HG02588 (cell line): ENCODE measurements around the gene SGMS1.
"Not testable (repeated sequence)": the region's sequence is repeated elsewhere in the genome, so short reads cannot be mapped to it uniquely, and the experiment has no call there.

ENCODE experiments used
- ATAC-seq: cut with Tn5 transposase; IDR thresholded peaks from one replicate; pipeline ENCODE4 v1.9.1; 2021; ENCODE audit warnings: mild to moderate bottlenecking, moderate library complexity; ENCODE audit not compliant: unreplicated experiment

Gene SGMS1

GRCh38 chr10:50623663-50624412 lies at the start of gene SGMS1:
SGMS1 (minus strand) TSS chr10:50623956; CDS start chr10:50344114, 279,842 bp downstream.
- ATAC-seq: peak; percentile 31

GRCh38 chr10:50672152-50672551 lies 48.4 kb upstream of the SGMS1 start:
- ATAC-seq: not testable (repeated sequence)

DNA sequence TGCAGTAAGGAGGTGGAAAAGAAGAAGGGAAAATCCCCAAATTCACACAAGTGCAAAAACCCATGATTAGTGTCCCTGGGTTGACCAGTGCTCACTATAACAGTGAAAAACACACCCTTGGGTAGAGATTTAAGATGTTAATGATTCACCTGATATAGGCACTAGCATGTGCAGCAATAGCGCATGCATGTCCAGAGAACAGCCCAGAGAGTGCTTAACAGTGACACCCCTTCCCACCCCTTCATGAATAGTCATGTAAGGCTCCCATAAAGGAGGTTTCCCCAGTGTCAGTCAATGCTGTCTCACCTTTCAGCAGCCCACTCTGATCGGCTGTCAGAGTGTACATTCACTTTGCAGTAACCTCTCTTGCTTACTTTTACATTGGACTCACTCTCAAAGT lies 47.9 kb upstream of the SGMS1 start:
- ATAC-seq: not testable (repeated sequence)

- not testable (repeated sequence) for ATAC-seq
Measured at GRCh38 chr10:50669957-50670356, 46.2 kb upstream of the SGMS1 start.

DNA sequence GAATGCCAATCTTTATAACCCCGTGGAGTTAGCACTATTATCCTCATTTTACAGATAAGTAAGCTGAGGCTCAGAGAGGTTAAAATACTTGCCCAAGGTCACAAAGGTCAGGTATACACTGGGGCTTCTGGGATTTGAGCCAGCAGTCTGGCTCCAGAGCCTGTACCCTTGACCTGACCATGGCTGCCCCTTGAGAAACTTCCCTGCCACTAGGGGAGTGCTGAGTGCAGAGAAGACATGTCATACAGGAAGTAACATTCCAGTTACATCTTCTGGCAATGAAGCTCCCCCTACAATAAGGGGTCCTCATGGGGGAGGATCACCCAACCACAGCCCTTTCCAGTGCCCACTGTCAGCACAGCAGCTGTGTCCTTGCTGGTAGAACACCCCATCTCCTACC lies 43.6 kb upstream of the SGMS1 start:
- not testable (repeated sequence) for ATAC-seq

GRCh38 chr10:50662420-50662819 lies 38.7 kb upstream of the SGMS1 start:
- ATAC-seq: not testable (repeated sequence)

DNA sequence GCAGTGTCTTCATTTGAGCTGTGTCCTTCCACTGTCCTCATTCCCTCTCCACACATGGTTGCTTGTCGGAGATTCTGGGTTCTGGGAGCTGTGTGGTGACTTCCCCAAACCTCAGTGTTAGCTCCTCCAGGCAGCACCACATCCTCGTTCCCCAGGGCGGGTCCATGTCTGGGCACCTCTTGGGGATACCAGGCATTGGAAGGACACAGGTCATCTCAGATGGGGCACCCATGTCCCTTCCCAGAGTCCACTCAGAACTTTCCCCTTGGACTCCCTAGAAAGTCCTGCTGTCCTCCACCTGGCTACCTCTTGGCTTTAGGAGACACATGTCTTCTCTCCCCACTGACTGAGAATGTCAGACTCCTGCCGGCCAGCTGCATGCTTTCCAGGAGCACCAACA lies 37.8 kb upstream of the SGMS1 start:
- ATAC-seq: not testable (repeated sequence)

- ATAC-seq: peak; percentile 56
Measured at GRCh38 chr10:50659865-50660730, 36.3 kb upstream of the SGMS1 start.

DNA sequence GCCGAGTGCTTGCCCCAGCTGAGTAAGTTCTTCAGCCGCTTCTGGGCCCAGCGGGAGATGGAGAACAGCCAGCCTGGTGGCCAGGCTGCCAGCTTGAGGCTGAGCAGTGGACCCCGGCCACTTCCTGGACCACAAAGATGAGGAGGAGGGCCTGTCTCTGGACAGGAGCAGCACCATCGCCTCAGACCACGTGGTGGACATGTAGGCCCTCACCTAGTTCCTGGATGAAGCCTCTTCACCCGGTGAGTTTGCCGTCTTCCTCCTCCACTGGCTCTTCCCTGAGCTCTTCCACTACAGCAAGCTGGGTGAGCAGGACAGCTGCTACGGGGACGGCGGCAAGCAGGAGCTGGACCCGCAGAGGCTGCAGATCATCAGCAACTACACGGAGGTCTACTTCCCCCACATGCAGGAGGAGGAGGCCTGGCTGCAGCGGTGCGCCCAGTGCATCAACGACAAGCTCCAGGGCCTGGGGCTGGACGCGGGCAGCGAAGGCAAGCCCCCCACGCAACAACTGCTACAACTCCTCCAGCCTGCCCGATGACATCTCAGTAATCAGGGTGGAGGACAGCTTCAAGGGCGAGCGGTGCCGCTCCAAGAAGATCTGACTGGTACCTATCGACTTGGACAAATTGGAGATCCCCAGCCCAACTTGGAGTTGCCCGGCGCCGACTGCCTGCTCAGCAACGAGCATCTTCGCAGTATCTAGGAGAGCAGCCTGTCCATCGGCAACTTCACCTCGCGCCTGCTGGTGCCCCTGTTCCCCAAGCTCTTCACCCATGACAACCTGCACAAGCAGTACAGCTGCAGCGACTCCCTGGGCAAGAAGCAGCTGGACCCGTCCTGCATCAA lies 35.5 kb upstream of the SGMS1 start:
- not testable (repeated sequence) for ATAC-seq

DNA sequence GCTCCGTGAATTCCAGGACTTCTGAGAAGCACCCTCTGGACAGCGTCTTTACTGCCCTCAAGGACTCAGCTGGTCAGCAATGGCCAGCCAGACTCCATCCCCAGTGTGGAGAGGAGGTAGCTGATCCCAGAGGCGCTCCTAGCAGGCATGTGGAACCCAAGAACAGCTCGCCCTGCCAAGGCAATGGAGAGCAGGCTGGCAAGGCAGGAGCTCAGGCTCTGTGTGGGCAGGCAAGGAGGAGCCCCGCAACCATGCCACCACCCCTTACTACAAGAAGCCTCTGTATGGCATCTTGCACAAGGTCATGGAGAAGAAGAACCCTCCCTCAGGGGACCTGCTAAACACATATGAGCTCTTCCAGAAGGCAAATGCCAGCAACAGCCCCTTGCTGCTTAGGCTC lies 34.4 kb upstream of the SGMS1 start:
- ATAC-seq: no peak

GRCh38 chr10:50653758-50654157 lies 30.0 kb upstream of the SGMS1 start:
- no peak for ATAC-seq

- no peak for ATAC-seq
Measured at GRCh38 chr10:50653142-50653541, 29.4 kb upstream of the SGMS1 start.

GRCh38 chr10:50651808-50652207 lies 28.1 kb upstream of the SGMS1 start:
- no peak for ATAC-seq

GRCh38 chr10:50650481-50650880 lies 26.7 kb upstream of the SGMS1 start:
- ATAC-seq: no peak

DNA sequence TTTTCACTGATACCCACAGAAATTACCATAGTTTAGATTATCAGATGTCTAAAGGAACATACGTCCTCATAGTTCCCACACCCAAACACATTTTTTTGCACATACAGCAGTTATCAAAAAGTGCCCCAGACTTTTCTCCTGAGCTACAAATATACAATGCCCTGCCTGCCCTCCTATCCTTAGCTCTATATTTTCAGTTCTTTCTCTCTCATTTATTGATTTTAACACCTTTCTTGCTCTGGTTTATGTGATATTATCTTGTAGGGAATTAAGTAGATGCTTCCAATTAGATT lies 25.1 kb upstream of the SGMS1 start:
- ATAC-seq: no peak

DNA sequence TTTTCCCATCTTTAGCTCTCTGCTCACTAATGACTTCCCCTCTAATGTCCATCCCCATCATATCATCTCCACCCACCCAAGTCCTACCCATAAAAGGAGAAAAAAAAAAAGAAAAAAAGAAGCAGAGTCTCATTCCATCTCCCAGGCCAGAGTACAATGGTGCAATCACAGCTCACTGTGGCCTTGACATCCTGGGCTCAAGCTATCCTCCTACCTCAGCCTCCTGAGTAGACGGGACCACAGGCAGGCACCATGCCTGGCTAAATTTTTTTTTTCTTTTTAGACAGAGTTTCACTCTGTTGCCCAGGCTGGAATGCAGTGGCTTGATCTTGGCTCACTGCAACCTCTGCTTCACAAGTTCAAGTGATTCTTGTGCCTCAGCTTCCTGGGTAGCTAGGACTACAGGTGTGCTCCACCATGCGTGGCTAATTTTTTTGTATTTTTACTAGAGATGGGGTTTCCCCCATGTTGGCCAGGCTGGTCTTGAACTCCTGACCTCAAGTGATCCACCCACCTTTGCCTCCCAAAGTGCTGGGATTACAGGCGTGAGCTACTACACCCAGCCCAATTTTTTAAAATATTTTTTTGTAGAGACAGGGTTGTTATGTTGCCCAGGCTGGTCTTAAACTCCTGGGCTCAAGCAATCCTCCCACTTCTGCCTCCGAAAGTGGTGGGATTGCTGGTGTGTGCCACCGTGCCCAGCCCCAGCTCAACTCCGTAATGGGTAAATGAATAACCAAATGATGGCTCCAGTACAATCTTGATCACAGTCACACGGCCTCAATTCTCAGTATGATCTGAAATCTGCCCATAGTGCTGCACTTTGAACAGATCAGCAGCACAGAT lies 24.6 kb upstream of the SGMS1 start:
- peak; percentile 72 for ATAC-seq

GRCh38 chr10:50647350-50647749 lies 23.6 kb upstream of the SGMS1 start:
- ATAC-seq: not testable (repeated sequence)

DNA sequence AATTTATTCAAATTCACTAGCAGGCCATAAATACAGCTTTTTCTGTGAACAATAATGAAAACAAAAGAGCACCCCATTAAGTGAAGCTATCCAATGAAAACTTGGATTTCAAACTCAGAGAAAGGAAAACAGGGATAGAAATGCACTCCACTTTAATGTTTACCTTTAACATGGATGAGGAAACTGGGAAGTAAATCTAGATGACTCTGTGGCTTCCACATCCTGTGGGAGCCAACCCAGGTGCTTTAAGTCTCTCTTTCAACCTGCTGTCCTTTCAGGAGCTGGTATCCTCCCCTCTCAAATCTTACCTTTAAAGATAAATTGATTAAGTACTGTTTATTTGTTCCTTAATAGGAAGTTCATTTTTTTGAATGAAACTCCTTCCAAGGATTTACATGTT lies 21.5 kb upstream of the SGMS1 start:
- ATAC-seq: no peak

- ATAC-seq: no peak
Measured at GRCh38 chr10:50641626-50642025, 17.9 kb upstream of the SGMS1 start.

DNA sequence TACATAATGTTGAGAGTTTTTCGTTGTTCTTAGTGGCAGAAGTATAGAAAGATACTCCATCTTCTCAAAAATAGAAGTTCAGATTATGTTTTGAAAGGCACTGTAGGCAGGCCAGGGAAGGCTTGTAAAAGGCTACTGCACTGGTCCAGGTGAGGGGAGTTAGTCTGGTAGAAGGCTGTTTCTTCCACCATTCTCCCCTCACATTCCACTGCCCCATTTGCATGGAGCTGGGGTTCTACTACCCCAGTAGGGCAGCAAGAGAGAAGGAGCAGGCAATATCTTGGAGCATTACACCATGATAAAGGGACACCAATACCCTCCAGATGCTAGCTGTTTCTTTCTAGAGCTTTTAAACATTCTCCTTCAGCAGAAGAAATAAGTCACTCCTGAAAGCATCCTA lies 16.5 kb upstream of the SGMS1 start:
- no peak for ATAC-seq
